Activated CD4-positive, alpha-beta T cell treated with anti-CD3 and anti-CD28 coated beads, Interleukin-2, amount 10 ng/mL, durations not matched to agents 24 days and 14 days (primary cell): ENCODE data around the gene LMAN2L. TPM values are rescaled to one million over a fixed set of nuclear protein-coding genes. Genes with fewer than 3 reads are reported as not detected.

ENCODE experiments used
- DNase-seq: peaks from one replicate; pipeline ENCODE4 v3.0.0; 2022
- H3K27ac Mint-ChIP-seq: one replicate; pipeline ENCODE4 v1.8.0; 2022; ENCODE audit warnings: mild to moderate bottlenecking, mixed read lengths
- H3K27me3 Mint-ChIP-seq: one replicate; pipeline ENCODE4 v1.8.0; 2022; ENCODE audit warnings: mixed read lengths
- H3K36me3 Mint-ChIP-seq: one replicate; pipeline ENCODE4 v1.8.0; 2022; ENCODE audit warnings: low read depth, mild to moderate bottlenecking, mixed read lengths
- H3K4me1 Mint-ChIP-seq: one replicate; pipeline ENCODE4 v1.8.0; 2021; ENCODE audit warnings: mixed read lengths
- H3K4me3 Mint-ChIP-seq: one replicate; pipeline ENCODE4 v1.8.0; 2022; ENCODE audit warnings: mild to moderate bottlenecking, moderate library complexity, mixed read lengths
- H3K9me3 Mint-ChIP-seq: one replicate; pipeline ENCODE4 v1.8.0; 2021; ENCODE audit warnings: mixed read lengths
- intact Hi-C: fragments of 100-400 bp; cut with micrococcal nuclease; formaldehyde crosslinking; loops from one replicate; pipeline ENCODE4 v1.15.1; 2023
- total RNA-seq: library from RNA; stranded (reverse); gene quantifications from 2 replicates; pipeline ENCODE4 v1.2.3, GENCODE V29; 2022

LMAN2L gene
- total RNA-seq, 1 donor from 2014 or later: 7.3 TPM

- peaks cover 47% of the 10 kb centered on the region for H3K36me3 Mint-ChIP-seq
- DNase-seq: no peak
- no peaks in the 10 kb centered on the region for H3K27me3 Mint-ChIP-seq
- no peaks in the 10 kb centered on the region for H3K9me3 Mint-ChIP-seq
- H3K4me3 Mint-ChIP-seq: no peak overlapping the region
- H3K4me1 Mint-ChIP-seq: no peaks in the 10 kb centered on the region
- intact Hi-C loops: no loop called here
- peak overlapping the region; percentile 48 for H3K27ac Mint-ChIP-seq
Measured at GRCh38 chr2:96710985-96711384, 28.9 kb downstream of the LMAN2L start.

- DNase-seq: no peak
- H3K4me3 Mint-ChIP-seq: no peak overlapping the region
- no peak overlapping the region for H3K27ac Mint-ChIP-seq
- H3K4me1 Mint-ChIP-seq: no peaks in the 10 kb centered on the region
- intact Hi-C loops: no loop called here
- H3K27me3 Mint-ChIP-seq: no peaks in the 10 kb centered on the region
- peaks cover 19% of the 10 kb centered on the region for H3K36me3 Mint-ChIP-seq
- no peaks in the 10 kb centered on the region for H3K9me3 Mint-ChIP-seq
Measured at GRCh38 chr2:96703021-96703751, 36.7 kb downstream of the LMAN2L start.

- Mint-ChIP-seq H3K4me1 (no peaks in the 10 kb centered on the region), H3K9me3 (no peaks in the 10 kb centered on the region), H3K27me3 (no peaks in the 10 kb centered on the region), H3K4me3 (no peak overlapping the region), H3K27ac (no peak overlapping the region), H3K36me3 (peaks cover 12% of the 10 kb centered on the region)
- intact Hi-C loops: no loop called here
- DNase-seq: no peak
Measured at GRCh38 chr2:96702098-96702785, 37.6 kb downstream of the LMAN2L start.

GRCh38 chr2:96701636-96702035 is 38.2 kb downstream of the LMAN2L start:
- Mint-ChIP-seq H3K4me3 (no peak overlapping the region), H3K27ac (no peak overlapping the region), H3K4me1 (no peaks in the 10 kb centered on the region), H3K36me3 (peaks cover 7% of the 10 kb centered on the region), H3K27me3 (no peaks in the 10 kb centered on the region), H3K9me3 (no peaks in the 10 kb centered on the region)
- intact Hi-C loops: no loop called here
- DNase-seq: no peak

GRCh38 chr2:96700086-96700485 is 39.8 kb downstream of the LMAN2L start:
- Mint-ChIP-seq H3K27me3 (no peaks in the 10 kb centered on the region), H3K27ac (no peak overlapping the region), H3K9me3 (no peaks in the 10 kb centered on the region), H3K36me3 (no peaks in the 10 kb centered on the region), H3K4me1 (no peaks in the 10 kb centered on the region), H3K4me3 (no peak overlapping the region)
- DNase-seq: no peak
- intact Hi-C loops: no loop called here

- intact Hi-C loops: no loop called here
Measured at GRCh38 chr2:96699621-96700020, 40.2 kb downstream of the LMAN2L start.

GRCh38 chr2:96699021-96699420 is 40.8 kb downstream of the LMAN2L start:
- no peaks in the 10 kb centered on the region for H3K4me1 Mint-ChIP-seq
- no peaks in the 10 kb centered on the region for H3K27me3 Mint-ChIP-seq
- no peak for DNase-seq
- H3K9me3 Mint-ChIP-seq: no peaks in the 10 kb centered on the region
- intact Hi-C loops: no loop called here
- no peak overlapping the region for H3K27ac Mint-ChIP-seq
- H3K4me3 Mint-ChIP-seq: no peak overlapping the region
- H3K36me3 Mint-ChIP-seq: no peaks in the 10 kb centered on the region

More at GRCh38 chr2:96699621-96700020, 40.2 kb downstream of the LMAN2L start:
- Mint-ChIP-seq H3K36me3 (no peaks in the 10 kb centered on the region), H3K9me3 (no peaks in the 10 kb centered on the region), H3K4me3 (no peak overlapping the region), H3K27me3 (no peaks in the 10 kb centered on the region), H3K4me1 (no peaks in the 10 kb centered on the region), H3K27ac (no peak overlapping the region)
- DNase-seq: no peak

- intact Hi-C loops: no loop called here
- no peak for DNase-seq
- Mint-ChIP-seq H3K27me3 (no peaks in the 10 kb centered on the region), H3K4me3 (no peak overlapping the region), H3K9me3 (no peaks in the 10 kb centered on the region), H3K4me1 (no peaks in the 10 kb centered on the region), H3K27ac (no peak overlapping the region), H3K36me3 (no peaks in the 10 kb centered on the region)
Measured at GRCh38 chr2:96698221-96698861, 41.5 kb downstream of the LMAN2L start.

- H3K4me3 Mint-ChIP-seq: no peak overlapping the region
- intact Hi-C loops: no loop called here
- no peaks in the 10 kb centered on the region for H3K4me1 Mint-ChIP-seq
- H3K27ac Mint-ChIP-seq: no peak overlapping the region
- DNase-seq: no peak
- no peaks in the 10 kb centered on the region for H3K36me3 Mint-ChIP-seq
- no peaks in the 10 kb centered on the region for H3K9me3 Mint-ChIP-seq
- H3K27me3 Mint-ChIP-seq: no peaks in the 10 kb centered on the region
Measured at GRCh38 chr2:96697476-96697875, 42.4 kb downstream of the LMAN2L start.

- intact Hi-C loops: no loop called here
- no peaks in the 10 kb centered on the region for H3K9me3 Mint-ChIP-seq
- H3K36me3 Mint-ChIP-seq: no peaks in the 10 kb centered on the region
- H3K4me1 Mint-ChIP-seq: no peaks in the 10 kb centered on the region
- H3K27me3 Mint-ChIP-seq: no peaks in the 10 kb centered on the region
- no peak overlapping the region for H3K27ac Mint-ChIP-seq
- DNase-seq: no peak
- H3K4me3 Mint-ChIP-seq: no peak overlapping the region
Measured at GRCh38 chr2:96695602-96696001, 44.3 kb downstream of the LMAN2L start.

GRCh38 chr2:96694816-96695455 is 44.9 kb downstream of the LMAN2L start:
- Mint-ChIP-seq H3K36me3 (no peaks in the 10 kb centered on the region), H3K4me1 (no peaks in the 10 kb centered on the region), H3K27ac (no peak overlapping the region), H3K9me3 (no peaks in the 10 kb centered on the region), H3K27me3 (no peaks in the 10 kb centered on the region), H3K4me3 (no peak overlapping the region)
- DNase-seq: no peak
- intact Hi-C loops: no loop called here

- intact Hi-C loops: no loop called here
- no peaks in the 10 kb centered on the region for H3K9me3 Mint-ChIP-seq
- H3K4me1 Mint-ChIP-seq: no peaks in the 10 kb centered on the region
- H3K36me3 Mint-ChIP-seq: no peaks in the 10 kb centered on the region
- no peak for DNase-seq
- no peak overlapping the region for H3K4me3 Mint-ChIP-seq
- no peak overlapping the region for H3K27ac Mint-ChIP-seq
- H3K27me3 Mint-ChIP-seq: no peaks in the 10 kb centered on the region
Measured at GRCh38 chr2:96694279-96694678, 45.6 kb downstream of the LMAN2L start.

GRCh38 chr2:96693286-96694200 is 46.3 kb downstream of the LMAN2L start:
- no peaks in the 10 kb centered on the region for H3K27me3 Mint-ChIP-seq
- intact Hi-C loops: no loop called here
- H3K36me3 Mint-ChIP-seq: no peaks in the 10 kb centered on the region
- DNase-seq: no peak
- no peaks in the 10 kb centered on the region for H3K4me1 Mint-ChIP-seq
- no peak overlapping the region for H3K27ac Mint-ChIP-seq
- no peaks in the 10 kb centered on the region for H3K9me3 Mint-ChIP-seq
- H3K4me3 Mint-ChIP-seq: no peak overlapping the region
